ENCODE data around the gene CFAP46.

CFAP46 gene

GRCh38 chr10:132817701-132818211 lies 124.6 kb downstream of the CFAP46 start:
- DNase-seq = no peak

GRCh38 chr10:132816718-132817117 lies 125.7 kb downstream of the CFAP46 start:
- DNase-seq = no peak

DNA sequence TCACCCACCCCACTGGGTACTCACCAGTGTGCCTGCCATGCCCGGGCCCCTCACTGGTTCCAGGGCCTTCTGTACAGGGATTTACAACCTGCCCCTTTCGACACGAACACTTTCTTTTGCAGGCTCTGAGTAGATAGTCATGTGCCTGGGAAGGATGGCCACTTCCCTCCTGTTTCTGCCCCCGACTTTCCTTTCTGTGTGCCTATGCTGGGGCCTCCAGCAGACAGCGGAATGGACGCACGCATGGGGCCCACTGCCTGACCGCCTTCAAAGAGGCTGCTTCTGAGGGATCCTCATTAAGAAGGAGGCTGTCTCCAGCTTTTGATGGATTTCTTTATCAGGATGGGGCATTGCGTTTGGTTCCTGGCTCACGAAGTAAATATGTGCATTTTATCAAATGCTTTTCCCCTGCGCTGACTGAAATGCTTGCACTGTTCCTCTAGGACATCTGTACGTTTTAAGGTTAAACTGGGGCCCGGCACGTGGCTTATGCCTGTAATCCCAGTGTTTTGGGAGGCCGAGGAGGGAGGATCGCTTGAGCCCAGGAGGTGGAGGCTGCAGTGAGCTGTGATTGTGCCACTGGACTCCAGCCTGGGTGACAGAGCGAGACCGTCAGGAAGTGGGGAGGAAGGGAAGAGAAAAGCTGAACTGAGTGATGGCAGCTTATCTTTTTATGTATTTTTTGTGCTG lies 127.1 kb downstream of the CFAP46 start:
- DNase-seq = no peak

DNA sequence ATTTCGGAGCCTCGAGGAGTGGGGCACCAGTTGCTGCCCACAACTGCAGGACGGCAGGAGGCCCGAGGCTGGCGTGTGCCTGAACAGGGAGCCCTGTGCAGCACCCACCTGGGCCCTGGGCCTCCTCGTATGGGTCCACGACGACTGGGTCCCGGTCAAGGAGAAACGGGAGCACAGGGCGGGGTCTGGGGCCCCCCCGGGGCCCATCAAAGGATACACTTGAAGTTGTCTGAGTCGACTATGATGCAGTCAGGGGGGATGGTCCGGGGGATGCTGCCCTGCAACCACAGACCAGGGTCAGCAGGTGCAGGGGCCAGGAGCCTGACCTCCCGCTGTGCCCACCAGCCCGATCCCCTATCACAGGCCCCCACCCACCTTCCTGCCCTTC lies 127.9 kb downstream of the CFAP46 start:
- DNase-seq = no peak

- no peak for DNase-seq
Observed at GRCh38 chr10:132813560-132814468, 128.6 kb downstream of the CFAP46 start.

DNA sequence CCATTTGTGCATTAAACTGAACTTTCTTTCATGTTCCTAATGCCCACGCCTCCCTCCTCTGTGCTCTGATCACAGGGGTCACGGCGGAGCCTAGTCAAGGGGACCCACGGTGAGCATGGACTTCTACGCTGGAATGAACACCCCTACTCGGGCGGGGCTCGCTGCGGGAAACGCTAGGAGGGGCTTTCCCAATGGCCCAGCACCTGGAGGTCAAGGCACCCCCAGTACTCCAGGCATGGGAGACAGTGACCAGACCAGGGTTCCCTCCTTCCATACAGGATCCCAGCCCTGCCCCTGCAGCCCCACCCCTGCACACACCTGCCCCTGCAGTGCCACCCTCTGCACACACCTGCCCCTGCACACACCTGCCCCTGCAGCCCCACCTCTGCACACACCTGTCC lies 129.4 kb downstream of the CFAP46 start:
- no peak for DNase-seq

GRCh38 chr10:132812520-132812919 lies 129.8 kb downstream of the CFAP46 start:
- DNase-seq = no peak

GRCh38 chr10:132811891-132812481 lies 130.4 kb downstream of the CFAP46 start:
- DNase-seq = no peak

DNA sequence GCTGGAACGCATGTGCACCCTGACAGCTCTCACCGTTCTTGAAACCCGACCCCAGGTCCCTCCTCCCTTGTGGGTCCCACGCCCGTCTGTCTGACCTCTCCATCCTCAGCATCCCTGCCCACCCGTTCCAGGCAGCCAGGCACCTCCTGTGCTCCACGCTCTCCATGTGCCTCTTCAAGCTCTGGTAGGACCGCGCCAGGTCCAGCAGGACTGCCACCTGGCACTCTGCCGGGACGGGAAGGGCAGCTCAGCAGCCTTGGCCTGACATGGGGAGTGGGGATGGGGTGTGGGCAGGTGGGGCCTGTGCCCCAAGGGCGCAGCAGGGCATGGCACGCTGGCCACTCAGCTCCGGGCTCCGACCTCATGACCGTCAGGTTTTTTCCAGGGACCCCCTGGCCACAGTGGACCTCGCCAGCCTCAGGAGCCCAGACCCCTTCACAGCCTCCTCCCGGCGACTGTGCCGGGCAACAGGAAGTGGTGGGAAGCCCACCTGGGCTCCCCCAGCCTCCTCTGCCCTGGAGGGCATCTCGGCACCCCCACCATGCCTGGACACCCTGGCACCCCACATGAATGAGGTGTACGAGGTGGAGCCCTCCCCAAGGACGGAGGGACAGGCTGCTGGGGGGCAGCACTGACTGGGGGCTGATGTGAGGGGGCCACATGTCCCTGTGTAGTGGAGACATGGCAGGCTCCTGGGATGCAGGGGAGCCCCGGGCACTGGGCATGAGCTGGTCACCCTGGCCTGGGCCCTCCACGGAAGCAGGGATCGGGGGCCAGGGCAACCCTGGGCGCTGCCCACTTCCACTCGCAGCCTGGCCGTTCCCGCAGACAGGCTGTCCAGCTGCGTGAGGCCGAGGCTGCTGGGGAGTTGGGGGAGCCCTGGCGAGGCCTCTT lies 131.3 kb downstream of the CFAP46 start:
- DNase-seq = no peak

- DNase-seq = no peak
Observed at GRCh38 chr10:132810141-132810806, 132.1 kb downstream of the CFAP46 start.

GRCh38 chr10:132809232-132810140 lies 132.9 kb downstream of the CFAP46 start:
- DNase-seq = no peak

GRCh38 chr10:132808383-132809231 lies 133.8 kb downstream of the CFAP46 start:
- no peak for DNase-seq

DNA sequence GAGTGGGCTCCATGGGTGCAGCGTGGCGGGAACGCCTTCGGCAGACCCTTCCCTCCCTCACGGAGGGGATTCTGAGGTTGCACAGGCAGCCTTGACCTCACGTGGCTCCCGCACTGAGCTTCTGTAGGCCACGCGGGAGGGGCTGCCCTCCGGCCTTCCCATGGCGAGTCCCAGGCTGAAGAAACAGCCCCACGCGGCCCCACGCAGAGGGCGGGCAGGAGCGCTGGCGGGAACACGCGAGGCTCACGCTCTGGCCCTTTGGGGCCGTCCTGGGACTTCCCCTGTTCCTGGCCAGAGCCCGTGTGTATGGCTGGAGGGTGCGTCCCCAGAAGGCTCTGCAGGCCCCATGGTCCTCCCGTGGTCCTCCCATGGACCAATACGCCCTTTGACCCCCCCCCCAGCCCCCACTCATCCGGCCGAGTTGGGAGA lies 134.7 kb downstream of the CFAP46 start:
- DNase-seq = no peak

DNA sequence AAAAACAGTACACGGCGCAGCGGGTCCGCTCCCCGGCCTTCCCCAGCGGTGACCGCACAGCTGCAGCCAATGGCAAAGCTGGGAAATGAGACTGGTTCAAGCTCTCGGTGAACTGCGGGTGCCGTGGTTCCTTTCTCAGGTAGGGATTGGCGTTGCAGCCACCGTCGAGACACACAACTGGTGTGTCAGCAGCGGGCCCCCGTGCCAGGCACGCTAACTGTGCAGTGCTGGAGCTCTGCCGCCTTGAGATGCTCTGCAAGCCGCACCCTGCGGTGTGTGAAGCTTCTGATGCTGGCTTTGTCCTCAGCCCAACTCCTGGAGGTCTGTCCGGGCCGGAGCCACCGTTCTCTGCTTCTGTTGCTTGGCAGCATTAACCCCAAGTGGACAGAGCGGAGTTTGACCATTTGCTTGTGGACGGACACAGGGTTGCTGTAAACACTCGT lies 135.8 kb downstream of the CFAP46 start:
- no peak for DNase-seq

DNA sequence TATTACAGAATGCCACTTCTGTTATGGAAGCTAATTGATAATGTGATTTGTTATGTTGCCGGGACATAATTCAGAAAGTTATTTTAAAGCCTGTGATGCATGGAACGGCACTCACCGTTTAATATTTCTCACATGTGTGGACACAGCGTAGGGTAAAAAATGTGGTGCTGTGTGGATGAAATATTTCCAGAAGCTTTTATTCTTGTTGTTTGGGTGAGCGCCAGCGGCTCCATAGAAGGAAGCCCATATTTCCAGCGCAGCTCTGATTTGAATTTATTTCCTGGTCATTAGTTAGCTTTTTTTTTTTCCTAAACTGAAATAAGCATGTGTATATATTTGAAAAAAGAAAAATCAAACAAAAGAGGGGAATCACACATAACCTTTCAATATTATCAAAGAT lies 136.3 kb downstream of the CFAP46 start:
- no peak for DNase-seq

DNA sequence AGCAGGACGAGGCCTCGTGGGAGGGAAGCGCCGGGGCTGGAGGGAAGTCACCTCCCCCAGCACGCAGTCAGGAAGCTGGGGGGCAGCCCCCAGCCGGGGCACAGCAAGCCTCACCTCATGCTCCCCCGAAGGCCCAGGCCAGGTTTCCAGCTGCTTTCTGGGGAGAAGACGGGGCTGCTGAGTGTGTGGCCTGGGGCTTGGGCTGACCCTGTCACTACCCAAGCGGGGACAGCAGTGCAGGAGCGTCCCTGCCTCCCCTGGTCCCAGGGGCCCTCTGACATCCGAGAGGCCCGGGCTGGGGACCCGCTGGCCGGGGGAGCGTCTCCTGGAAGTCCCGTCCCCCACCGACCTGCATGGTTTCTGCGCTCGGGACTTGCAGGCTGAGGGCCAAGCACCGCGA lies 136.8 kb downstream of the CFAP46 start:
- DNase-seq = no peak

DNA sequence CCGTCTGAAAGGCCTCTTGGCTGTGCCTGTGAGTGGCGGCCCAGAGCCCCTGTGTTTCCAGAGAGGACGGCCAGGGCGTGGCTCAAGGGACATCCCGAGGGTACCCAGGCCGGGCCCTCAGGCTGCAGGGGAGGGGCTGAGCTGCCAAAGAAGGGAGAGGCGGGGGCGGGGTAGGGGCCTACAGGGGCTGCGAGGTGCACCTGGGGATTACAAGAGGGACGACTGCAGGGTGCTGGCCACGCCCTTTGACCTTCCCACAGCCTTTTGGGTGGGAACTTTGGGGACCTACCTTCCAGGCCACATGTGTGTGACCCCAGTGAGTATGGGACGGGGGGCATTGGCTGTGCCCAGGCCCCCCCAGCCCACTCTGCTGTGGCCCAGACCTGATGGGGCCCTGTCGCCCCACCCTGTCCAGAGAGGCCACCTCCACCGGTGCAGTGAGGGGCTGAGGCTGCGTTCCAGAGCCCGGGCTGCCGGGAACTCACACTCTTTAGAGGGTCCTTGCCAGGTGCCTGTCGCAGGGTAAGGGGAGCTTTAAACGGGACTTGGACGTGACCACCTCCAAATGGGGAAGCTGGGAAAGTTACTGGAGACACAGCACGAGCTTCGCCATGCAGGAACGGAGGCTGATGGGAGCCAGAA lies 137.5 kb downstream of the CFAP46 start:
- DNase-seq = no peak

DNA sequence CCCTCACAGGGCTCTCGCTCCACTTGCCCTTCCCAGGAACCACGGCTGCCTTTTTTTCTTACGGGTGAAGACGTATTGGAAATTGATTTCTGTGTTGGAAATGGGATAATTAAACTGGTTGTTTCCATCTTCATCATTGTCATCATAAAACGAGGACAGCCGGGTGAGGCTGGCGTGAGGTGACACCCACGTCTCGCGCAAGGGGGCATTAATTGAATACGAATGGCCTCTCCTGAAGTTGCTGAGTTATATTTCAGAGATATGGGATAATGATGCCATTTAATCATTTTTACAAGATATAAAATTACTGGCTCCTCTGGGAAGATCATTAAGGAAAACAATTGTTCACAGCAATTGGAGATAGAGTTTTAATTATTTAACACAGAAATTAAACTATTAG lies 138.1 kb downstream of the CFAP46 start:
- DNase-seq = no peak

All from MV-4-11 (cell line).